ENCODE data around the gene GPSM1. TPM values are rescaled to one million over a fixed set of nuclear protein-coding genes. Genes with fewer than 3 reads are reported as not detected.
"Not testable (repeated sequence)": the region's sequence is repeated elsewhere in the genome, so short reads cannot be mapped to it uniquely, and the experiment has no call there.

Gene GPSM1
- total RNA-seq, 2 experiments from 2014 or later = 10.6 to 11.3 TPM

- H3K4me1 Mint-ChIP-seq (ENCODE audit: low read depth); H3K27me3 Mint-ChIP-seq; H3K9me3 Mint-ChIP-seq; H3K27ac Mint-ChIP-seq; H3K36me3 Mint-ChIP-seq; intact Hi-C loops (cut with micrococcal nuclease); CTCF ChIA-PET; POLR2A ChIA-PET; H3K4me3 Mint-ChIP-seq; DNase-seq: not testable (repeated sequence)
Measured at GRCh38 chr9:136351868-136352267, 24.5 kb downstream of the GPSM1 start.

- Mint-ChIP-seq H3K9me3 (no peaks in the 10 kb centered on the region), H3K4me1 (ENCODE audit: low read depth) (no peaks in the 10 kb centered on the region), H3K4me3 (no peak overlapping the region), H3K27ac (no peak overlapping the region), H3K27me3 (no peaks in the 10 kb centered on the region), H3K36me3 (no peaks in the 10 kb centered on the region)
- no peak for DNase-seq
- POLR2A ChIA-PET = no interaction called here
- CTCF ChIA-PET = no interaction called here
- intact Hi-C loops (cut with micrococcal nuclease) = no loop called here
Measured at GRCh38 chr9:136352682-136353081, 25.3 kb downstream of the GPSM1 start.

GRCh38 chr9:136353088-136353487 lies 25.7 kb downstream of the GPSM1 start:
- Mint-ChIP-seq H3K27me3 (no peaks in the 10 kb centered on the region), H3K27ac (no peak overlapping the region), H3K4me3 (no peak overlapping the region), H3K4me1 (ENCODE audit: low read depth) (no peaks in the 10 kb centered on the region), H3K9me3 (no peaks in the 10 kb centered on the region), H3K36me3 (no peaks in the 10 kb centered on the region)
- CTCF ChIA-PET = no interaction called here
- intact Hi-C loops (cut with micrococcal nuclease) = no loop called here
- POLR2A ChIA-PET = no interaction called here
- DNase-seq = no peak

GRCh38 chr9:136353757-136354488 lies 26.6 kb downstream of the GPSM1 start:
- POLR2A ChIA-PET = interaction anchor here (0.9 to 1.4 kb wide), 2 partner anchors 9 to 10 kb away, joined by 3 to 5 read pairs; partner anchors contain the start of gene DNLZ
- DNase-seq = no peak
- CTCF ChIA-PET = interaction anchor here (0.7 kb wide), 1 partner anchor 10 kb away, joined by 3 read pairs; the partner anchor contains the start of gene DNLZ
- Mint-ChIP-seq H3K4me3 (no peak overlapping the region), H3K27ac (no peak overlapping the region), H3K36me3 (no peaks in the 10 kb centered on the region), H3K4me1 (ENCODE audit: low read depth) (no peaks in the 10 kb centered on the region), H3K27me3 (no peaks in the 10 kb centered on the region), H3K9me3 (no peaks in the 10 kb centered on the region)
- intact Hi-C loops (cut with micrococcal nuclease) = no loop called here

GRCh38 chr9:136354592-136355085 lies 27.3 kb downstream of the GPSM1 start:
- no peaks in the 10 kb centered on the region for H3K36me3 Mint-ChIP-seq
- DNase-seq = no peak
- H3K4me3 Mint-ChIP-seq = no peak overlapping the region
- intact Hi-C loops (cut with micrococcal nuclease) = no loop called here
- no peaks in the 10 kb centered on the region for H3K4me1 Mint-ChIP-seq (ENCODE audit: low read depth)
- H3K27ac Mint-ChIP-seq = no peak overlapping the region
- ChIA-PET POLR2A (interaction anchor here (0.9 to 1.4 kb wide), 2 partner anchors 8 to 9 kb away, joined by 3 to 5 read pairs; partner anchors contain the start of gene DNLZ), CTCF (interaction anchor here (0.7 kb wide), 1 partner anchor 9 kb away, joined by 3 read pairs; the partner anchor contains the start of gene DNLZ)
- no peaks in the 10 kb centered on the region for H3K27me3 Mint-ChIP-seq
- H3K9me3 Mint-ChIP-seq = no peaks in the 10 kb centered on the region

- DNase-seq = no peak
- intact Hi-C loops (cut with micrococcal nuclease) = no loop called here
- no peaks in the 10 kb centered on the region for H3K27me3 Mint-ChIP-seq
- H3K4me3 Mint-ChIP-seq = no peak overlapping the region
- ChIA-PET CTCF (no interaction called here), POLR2A (no interaction called here)
- H3K27ac Mint-ChIP-seq = no peak overlapping the region
- no peaks in the 10 kb centered on the region for H3K4me1 Mint-ChIP-seq (ENCODE audit: low read depth)
- no peaks in the 10 kb centered on the region for H3K9me3 Mint-ChIP-seq
- no peaks in the 10 kb centered on the region for H3K36me3 Mint-ChIP-seq
Measured at GRCh38 chr9:136355616-136356557, 28.5 kb downstream of the GPSM1 start.

- H3K27me3 Mint-ChIP-seq = no peaks in the 10 kb centered on the region
- H3K36me3 Mint-ChIP-seq = no peaks in the 10 kb centered on the region
- ChIA-PET POLR2A (no interaction called here), CTCF (no interaction called here)
- H3K27ac Mint-ChIP-seq = no peak overlapping the region
- H3K4me1 Mint-ChIP-seq (ENCODE audit: low read depth) = no peaks in the 10 kb centered on the region
- H3K9me3 Mint-ChIP-seq = no peaks in the 10 kb centered on the region
- DNase-seq = no peak
- intact Hi-C loops (cut with micrococcal nuclease) = no loop called here
- no peak overlapping the region for H3K4me3 Mint-ChIP-seq
Measured at GRCh38 chr9:136357202-136357725, 29.9 kb downstream of the GPSM1 start.

GRCh38 chr9:136358016-136358415 lies 30.7 kb downstream of the GPSM1 start:
- Mint-ChIP-seq H3K36me3 (no peaks in the 10 kb centered on the region), H3K27ac (no peak overlapping the region), H3K9me3 (no peaks in the 10 kb centered on the region), H3K4me1 (ENCODE audit: low read depth) (peaks cover 6% of the 10 kb centered on the region), H3K4me3 (no peak overlapping the region), H3K27me3 (no peaks in the 10 kb centered on the region)
- CTCF ChIA-PET = no interaction called here
- POLR2A ChIA-PET = no interaction called here
- intact Hi-C loops (cut with micrococcal nuclease) = no loop called here
- no peak for DNase-seq

- H3K9me3 Mint-ChIP-seq = no peaks in the 10 kb centered on the region
- H3K27ac Mint-ChIP-seq = no peak overlapping the region
- H3K4me3 Mint-ChIP-seq = no peak overlapping the region
- H3K4me1 Mint-ChIP-seq (ENCODE audit: low read depth) = peaks cover 9% of the 10 kb centered on the region
- POLR2A ChIA-PET = no interaction called here
- CTCF ChIA-PET = no interaction called here
- no peaks in the 10 kb centered on the region for H3K27me3 Mint-ChIP-seq
- DNase-seq = no peak
- no peaks in the 10 kb centered on the region for H3K36me3 Mint-ChIP-seq
- intact Hi-C loops (cut with micrococcal nuclease) = no loop called here
Measured at GRCh38 chr9:136358888-136359287, 31.5 kb downstream of the GPSM1 start.

- POLR2A ChIA-PET = no interaction called here
- Mint-ChIP-seq H3K9me3 (no peaks in the 10 kb centered on the region), H3K4me1 (ENCODE audit: low read depth) (peaks cover 9% of the 10 kb centered on the region), H3K4me3 (no peak overlapping the region), H3K36me3 (no peaks in the 10 kb centered on the region), H3K27me3 (no peaks in the 10 kb centered on the region), H3K27ac (no peak overlapping the region)
- intact Hi-C loops (cut with micrococcal nuclease) = no loop called here
- CTCF ChIA-PET = no interaction called here
- DNase-seq = no peak
Measured at GRCh38 chr9:136359774-136360718, 32.7 kb downstream of the GPSM1 start.

- H3K4me1 Mint-ChIP-seq (ENCODE audit: low read depth) = peaks cover 9% of the 10 kb centered on the region
- no peak overlapping the region for H3K4me3 Mint-ChIP-seq
- intact Hi-C loops (cut with micrococcal nuclease) = no loop called here
- H3K36me3 Mint-ChIP-seq = no peaks in the 10 kb centered on the region
- ChIA-PET CTCF (no interaction called here), POLR2A (no interaction called here)
- H3K27ac Mint-ChIP-seq = no peak overlapping the region
- no peaks in the 10 kb centered on the region for H3K27me3 Mint-ChIP-seq
- no peaks in the 10 kb centered on the region for H3K9me3 Mint-ChIP-seq
- DNase-seq = no peak
Measured at GRCh38 chr9:136361047-136361753, 33.9 kb downstream of the GPSM1 start.
